H9 (cell line): Measurements from ENCODE around the gene PTPRJ. TPM values are rescaled to one million over a fixed set of nuclear protein-coding genes. Genes with fewer than 3 reads are reported as not detected.

Source experiments
- DNase-seq: peaks from one replicate; pipeline ENCODE4 v3.0.0-alpha.2; 2017
- H2AFZ ChIP-seq: one replicate; pipeline ENCODE4 v1.6.1; 2013; ENCODE audit warnings: mild to moderate bottlenecking, low read length, control low read depth, moderate library complexity
- H2AK5ac ChIP-seq: 2 replicates; pipeline ENCODE4 v1.6.1; 2013; ENCODE audit warnings: low read length, control low read depth, mixed read lengths; ENCODE audit not compliant: insufficient read length
- H2BK120ac ChIP-seq: one replicate; pipeline ENCODE4 v1.6.1; 2013; ENCODE audit warnings: low read depth, mild to moderate bottlenecking, low read length, control low read depth, inconsistent platforms; ENCODE audit not compliant: poor library complexity, severe bottlenecking
- H2BK12ac ChIP-seq: 2 replicates; pipeline ENCODE4 v1.6.1; 2013; ENCODE audit warnings: low read length, control low read depth, mixed read lengths, low read depth; ENCODE audit not compliant: insufficient read length
- H2BK15ac ChIP-seq: 2 replicates; pipeline ENCODE4 v1.6.1; 2013; ENCODE audit warnings: low read depth, low read length, control low read depth
- H2BK20ac ChIP-seq: one replicate; pipeline ENCODE4 v1.6.1; 2013; ENCODE audit warnings: low read depth, mild to moderate bottlenecking, low read length, control low read depth, inconsistent platforms; ENCODE audit not compliant: poor library complexity, severe bottlenecking
- H2BK5ac ChIP-seq: 2 replicates; pipeline ENCODE4 v1.6.1; 2013; ENCODE audit warnings: low read length, control low read depth, mixed read lengths; ENCODE audit not compliant: insufficient read length
- H3K14ac ChIP-seq: 2 replicates; pipeline ENCODE4 v1.6.1; 2013; ENCODE audit warnings: low read length, control low read depth; ENCODE audit not compliant: insufficient read depth
- H3K18ac ChIP-seq: 2 replicates; pipeline ENCODE4 v1.6.1; 2013; ENCODE audit warnings: low read depth, mild to moderate bottlenecking, mixed read lengths, low read length, control low read depth; ENCODE audit not compliant: insufficient read length
- H3K23ac ChIP-seq: 2 replicates; pipeline ENCODE4 v1.6.1; 2013; ENCODE audit warnings: low read length, control low read depth, mixed read lengths, low read depth; ENCODE audit not compliant: insufficient read length
- H3K23me2 ChIP-seq: 2 replicates; pipeline ENCODE4 v1.6.1; 2013; ENCODE audit warnings: low read depth, mild to moderate bottlenecking, mixed read lengths, low read length, control low read depth; ENCODE audit not compliant: insufficient read length, poor library complexity, severe bottlenecking
- H3K27ac ChIP-seq: 2 replicates; pipeline ENCODE4 v1.5.1; 2013; ENCODE audit warnings: low read length, control low read depth, mixed read lengths, low read depth; ENCODE audit not compliant: insufficient read length
- H3K27me3 ChIP-seq: 2 replicates; pipeline ENCODE4 v1.6.1; 2013; ENCODE audit warnings: low read length, control low read depth, inconsistent platforms; ENCODE audit not compliant: insufficient read depth
- H3K4ac ChIP-seq: 2 replicates; pipeline ENCODE4 v1.6.1; 2013; ENCODE audit warnings: low read depth, mild to moderate bottlenecking, control low read depth, inconsistent platforms, low read length, moderate library complexity
- H3K4me1 ChIP-seq: 2 replicates; pipeline ENCODE4 v1.6.1; 2013; ENCODE audit warnings: low read length, control low read depth, inconsistent platforms; ENCODE audit not compliant: insufficient read depth
- H3K4me2 ChIP-seq: 2 replicates; pipeline ENCODE4 v1.6.1; 2013; ENCODE audit warnings: low read length, control low read depth, mixed read lengths; ENCODE audit not compliant: insufficient read length, insufficient read depth
- H3K56ac ChIP-seq: 2 replicates; pipeline ENCODE4 v1.6.1; 2013; ENCODE audit warnings: low read depth, mild to moderate bottlenecking, mixed read lengths, low read length, control low read depth; ENCODE audit not compliant: insufficient read length
- H3K79me1 ChIP-seq: 2 replicates; pipeline ENCODE4 v1.6.1; 2013; ENCODE audit warnings: low read depth, mild to moderate bottlenecking, moderate library complexity, low read length, control low read depth, inconsistent platforms; ENCODE audit not compliant: insufficient read depth, poor library complexity, severe bottlenecking
- H3K79me2 ChIP-seq: 2 replicates; pipeline ENCODE4 v1.6.1; 2013; ENCODE audit warnings: low read length, control low read depth, inconsistent platforms; ENCODE audit not compliant: insufficient read depth
- H3K9ac ChIP-seq: 2 replicates; pipeline ENCODE4 v1.6.1; 2013; ENCODE audit warnings: low read length, control low read depth, mixed read lengths; ENCODE audit not compliant: insufficient read length; ENCODE audit errors: extremely low read depth
- H3K9me3 ChIP-seq: one replicate; pipeline ENCODE4 v1.6.1; 2013; ENCODE audit warnings: low read depth, low read length, inconsistent platforms; ENCODE audit not compliant: control insufficient read depth
- H3T11ph ChIP-seq: one replicate; pipeline ENCODE4 v1.6.1; 2013; ENCODE audit warnings: mild to moderate bottlenecking, low read length, control low read depth, inconsistent platforms
- H4K20me1 ChIP-seq: one replicate; pipeline ENCODE4 v1.6.1; 2013; ENCODE audit not compliant: control insufficient read depth, insufficient read length, insufficient read depth
- H4K5ac ChIP-seq: 2 replicates; pipeline ENCODE4 v1.6.1; 2013; ENCODE audit warnings: low read depth, mild to moderate bottlenecking, mixed read lengths, low read length, control low read depth; ENCODE audit not compliant: insufficient read length
- H4K8ac ChIP-seq: replicated peaks from 2 replicates; pipeline ENCODE4 v1.6.1; 2013; ENCODE audit warnings: low read length, control low read depth, mixed read lengths, low read depth; ENCODE audit not compliant: insufficient read length
- H4K91ac ChIP-seq: 2 replicates; pipeline ENCODE4 v1.6.1; 2013; ENCODE audit warnings: low read depth, mild to moderate bottlenecking, moderate library complexity, mixed read lengths, low read length, control low read depth; ENCODE audit not compliant: insufficient read length
- H3K27ac Mint-ChIP-seq, 3 experiments: 2 replicates in 2 of 3; 3 replicates in 1 of 3; pipeline ENCODE4 v1.8.0; 2020 to 2021; ENCODE audit warnings: mixed read lengths in 3 of 3, mild to moderate bottlenecking in 1 of 3, moderate library complexity in 1 of 3
- H3K27me3 Mint-ChIP-seq: 2 replicates; pipeline ENCODE4 v1.8.0; 2021; ENCODE audit warnings: low read depth, mild to moderate bottlenecking, moderate library complexity, mixed read lengths
- H3K36me3 Mint-ChIP-seq, 3 experiments: 2 replicates in 2 of 3; 3 replicates in 1 of 3; pipeline ENCODE4 v1.8.0; 2020 to 2021; ENCODE audit warnings: low read depth in 3 of 3, mixed read lengths in 3 of 3; ENCODE audit not compliant: insufficient read depth in 1 of 3
- H3K4me1 Mint-ChIP-seq, 2 experiments: 2 replicates each; pipeline ENCODE4 v1.8.0; 2020; ENCODE audit warnings: mixed read lengths in 2 of 2
- H3K4me3 Mint-ChIP-seq, 2 experiments: 2 replicates in 1 of 2; 3 replicates in 1 of 2; pipeline ENCODE4 v1.8.0; 2020 to 2021; ENCODE audit warnings: mild to moderate bottlenecking in 2 of 2, mixed read lengths in 2 of 2, moderate library complexity in 1 of 2
- H3K9me3 Mint-ChIP-seq, 2 experiments: 2 replicates in 1 of 2; 3 replicates in 1 of 2; pipeline ENCODE4 v1.8.0; 2020; ENCODE audit warnings: mild to moderate bottlenecking in 2 of 2, mixed read lengths in 2 of 2, moderate library complexity in 1 of 2
- CTCF ChIP-seq: fragments of 200-600 bp; sonication (generic); conservative IDR thresholded peaks from 3 replicates; pipeline ENCODE4 v1.8.0; 2021; ENCODE audit warnings: antibody characterized with exemption, mild to moderate bottlenecking
- WGBS: extraction: QIAGEN DNeasy Blood & Tissue Kit; methylation state at CpG from one replicate; pipeline ENCODE4 v1.1.7; 2013; ENCODE audit warnings: missing lambda C conversion rate, low lambda C conversion rate, mixed read lengths; ENCODE audit not compliant: insufficient read length; ENCODE audit errors: extremely low coverage; 5-methylcytosine and 5-hydroxymethylcytosine counted together
- total RNA-seq: library from RNA; stranded (reverse); gene quantifications from 2 replicates; pipeline ENCODE4 v1.2.1, GENCODE V29; 2021

The PTPRJ gene
- total RNA-seq, 1 experiment from 2014 or later: 10.6 TPM

- no peaks in the 10 kb centered on the region for H3K9me3 ChIP-seq
- H3K14ac ChIP-seq: no peak overlapping the region
- peaks cover 2% of the 10 kb centered on the region; the same call in 1 of the 2 replicates for H3K79me2 ChIP-seq
- H3K4me2 ChIP-seq: no peak overlapping the region
- no peak overlapping the region for H2AK5ac ChIP-seq
- no peak overlapping the region for H2BK20ac ChIP-seq
- no peaks in the 10 kb centered on the region for H4K20me1 ChIP-seq
- no peak overlapping the region for H3K23ac ChIP-seq
- no peaks in the 10 kb centered on the region for H3K27me3 ChIP-seq
- no peak for TF ChIP-seq CTCF
- H3K18ac ChIP-seq: no peak overlapping the region
- H2AFZ ChIP-seq: no peak overlapping the region
- DNase-seq: no peak
- H2BK120ac ChIP-seq: no peak overlapping the region
- H3K9me3 Mint-ChIP-seq: no peaks in the 10 kb centered on the region; a peak in 1 of 5 replicates
- H2BK5ac ChIP-seq: no peak overlapping the region
- H3K4me1 ChIP-seq: peaks cover 7% of the 10 kb centered on the region; the same call in 1 of the 2 replicates
- no peaks in the 10 kb centered on the region for H3K36me3 Mint-ChIP-seq
- H3K9ac ChIP-seq: no peak overlapping the region
- peaks cover 33 to 37% of the 10 kb centered on the region in 2 experiments for H3K4me1 Mint-ChIP-seq
- no peak overlapping the region for H3K56ac ChIP-seq
- no peaks in the 10 kb centered on the region for H3K27me3 Mint-ChIP-seq
- H4K5ac ChIP-seq: no peak overlapping the region
- H3K27ac Mint-ChIP-seq: peak overlapping the region; percentile 7 to 89 (median 50); a peak in 2 of 7 replicates
- H4K8ac ChIP-seq: no peak overlapping the region
- H4K91ac ChIP-seq: no peak overlapping the region
- H3T11ph ChIP-seq: no peak overlapping the region
- no peak overlapping the region for H3K4ac ChIP-seq
- no peaks in the 10 kb centered on the region for H3K79me1 ChIP-seq
- WGBS: no CpG with 5 or more reads among the region's 4 CpGs
- H2BK12ac ChIP-seq: no peak overlapping the region
- no peak overlapping the region for H2BK15ac ChIP-seq
- no peaks in the 10 kb centered on the region for H3K23me2 ChIP-seq
- H3K27ac ChIP-seq: no peak overlapping the region
- H3K4me3 Mint-ChIP-seq: no peak overlapping the region
Observed at GRCh38 chr11:48002561-48002960, 22.2 kb downstream of the PTPRJ start.
